HepG2 (cell line): ENCODE measurements around the gene TRPM6. TPM values are rescaled to one million over a fixed set of nuclear protein-coding genes. Genes with fewer than 3 reads are reported as not detected.

Experiments used
- ATAC-seq: fragments of 200-7000 bp; cut with Tn5 transposase; 3 replicates; pipeline ENCODE4 v1.9.1; 2020; ENCODE audit warnings: mild to moderate bottlenecking, moderate library complexity
- BruUV-seq: library from RNA; stranded (reverse); fragments of 400-500 nt; replicated peaks from 2 replicates; lab custom pipeline; 2021; lab: Mats Ljungman, UMichigan
- CTCF ChIA-PET: fragments of 300-600 bp; formaldehyde crosslinking; extraction: SDS; loops from one replicate; lab custom pipeline; 2021; ENCODE audit warnings: low total read pairs, inconsistent platforms, low intra/inter-chr PET ratio; lab: Yijun Ruan, JAX
- POLR2A ChIA-PET: fragments of 350-600 bp; sonication (Branson Sonifier 250); formaldehyde crosslinking; loops from one replicate; lab custom pipeline; 2020; ENCODE audit warnings: antibody characterized with exemption, inconsistent platforms; lab: Yijun Ruan, JAX
- DNase-seq: peaks from one replicate; pipeline ENCODE4 v3.0.0-alpha.2; 2015; ENCODE audit warnings: low spot score
- FAIRE-seq: peaks from 3 replicates; lab custom pipeline; 2011; peaks lifted over from hg19 to GRCh38; lab: Jason Lieb, UNC
- H2AFZ ChIP-seq: one replicate; pipeline ENCODE4 v1.6.1; 2011; ENCODE audit warnings: low read length, inconsistent platforms
- H3K27ac ChIP-seq: fragments of 300-600 bp; 3 replicates; pipeline ENCODE4 v1.8.0; 2011; ENCODE audit warnings: mixed run types, mild to moderate bottlenecking, mixed read lengths, low read length, inconsistent platforms; ENCODE audit not compliant: insufficient read depth; ENCODE audit errors: extremely low read length
- H3K27me3 ChIP-seq, 2 experiments: fragments of 200-600 bp in 1 of 2; 2 replicates in 1 of 2; 3 replicates in 1 of 2; pipeline versions ENCODE4 v1.6.0 to v1.8.0; 2011; ENCODE audit warnings: low read length in 2 of 2, mild to moderate bottlenecking in 2 of 2, moderate library complexity in 2 of 2, inconsistent platforms in 1 of 2; ENCODE audit not compliant: insufficient read depth in 2 of 2, control insufficient read depth in 1 of 2
- H3K36me3 ChIP-seq, 2 experiments: fragments of 200-600 bp in 1 of 2; replicated peaks in 1 of 2; 2 replicates in 1 of 2; 3 replicates in 1 of 2; pipeline versions ENCODE4 v1.5.1 to v1.8.0; 2011; ENCODE audit warnings: low read length in 2 of 2, inconsistent platforms in 1 of 2; ENCODE audit not compliant: insufficient read depth in 2 of 2, control insufficient read depth in 1 of 2
- H3K4me1 ChIP-seq: 2 replicates; pipeline ENCODE4 v1.5.1; 2012; ENCODE audit warnings: low read length, inconsistent platforms; ENCODE audit not compliant: insufficient read depth
- H3K4me2 ChIP-seq: 2 replicates; pipeline ENCODE4 v1.6.0; 2011; ENCODE audit warnings: low read depth, low read length, inconsistent platforms
- H3K4me3 ChIP-seq, 3 experiments: fragments of 200-600 bp in 1 of 3; sonication (generic), shearing (Covaris generic) in 1 of 3; replicated peaks in 1 of 3; 2 replicates each; pipeline ENCODE4 v1.5.1; 2011 to 2016; ENCODE audit warnings: low read length in 3 of 3, inconsistent platforms in 2 of 3, low read depth in 2 of 3, mild to moderate bottlenecking in 2 of 3, control low read depth in 1 of 3, mixed read lengths in 1 of 3; ENCODE audit not compliant: insufficient read depth in 1 of 3
- H3K79me2 ChIP-seq: one replicate; pipeline ENCODE4 v1.6.1; 2011; ENCODE audit warnings: low read length, inconsistent platforms; ENCODE audit not compliant: insufficient read depth
- H3K9ac ChIP-seq: 2 replicates; pipeline ENCODE4 v1.6.0; 2011; ENCODE audit warnings: mild to moderate bottlenecking, low read depth, low read length, inconsistent platforms; ENCODE audit not compliant: insufficient read depth
- H3K9me3 ChIP-seq: 2 replicates; pipeline ENCODE4 v1.5.1; 2012; ENCODE audit warnings: mild to moderate bottlenecking, low read length
- H4K20me1 ChIP-seq: 2 replicates; pipeline ENCODE4 v1.6.0; 2011; ENCODE audit warnings: inconsistent platforms, mild to moderate bottlenecking, low read length, moderate library complexity; ENCODE audit not compliant: insufficient read depth
- ATF7 ChIP-seq, 2 experiments: fragments of 450-650 bp in 1 of 2; sonication (generic) in 1 of 2; formaldehyde crosslinking in 1 of 2; IDR thresholded peaks; 2 replicates each; pipeline versions ENCODE4 v1.4.0 to v1.6.1; 2016 to 2020; ENCODE audit warnings: antibody characterized with exemption in 1 of 2, mild to moderate bottlenecking in 1 of 2, missing genetic modification reagents in 1 of 2
- CAMTA2 ChIP-seq: sonication (generic); formaldehyde crosslinking; IDR thresholded peaks from 2 replicates; pipeline ENCODE4 v1.4.0; 2020; ENCODE audit warnings: mild to moderate bottlenecking, missing genetic modification reagents, borderline replicate concordance
- HNRNPL ChIP-seq: fragments of 200-400 bp; formaldehyde crosslinking; IDR thresholded peaks from 2 replicates; pipeline ENCODE4 v1.6.1; 2017; ENCODE audit warnings: mild to moderate bottlenecking, low read depth, low read length
- NONO ChIP-seq, 2 experiments: fragments of 450-650 bp in 1 of 2; sonication (generic) in 1 of 2; formaldehyde crosslinking in 1 of 2; IDR thresholded peaks in 1 of 2; conservative IDR thresholded peaks in 1 of 2; 2 replicates each; pipeline versions ENCODE4 v1.6.1 to v1.8.0; 2017 to 2022; ENCODE audit warnings: mild to moderate bottlenecking in 1 of 2, missing genetic modification reagents in 1 of 2, moderate library complexity in 1 of 2
- SPEN ChIP-seq: sonication (generic); formaldehyde crosslinking; IDR thresholded peaks from 2 replicates; pipeline ENCODE4 v1.5.1; 2020; ENCODE audit warnings: low read depth, mild to moderate bottlenecking, missing genetic modification reagents
- ZFP36 ChIP-seq: fragments of 150-350 bp; IDR thresholded peaks from 2 replicates; pipeline ENCODE4 v1.6.1; 2018; ENCODE audit warnings: borderline replicate concordance, low read length, low read depth; ENCODE audit not compliant: partially characterized antibody
- ZFP36L1 ChIP-seq: sonication (generic); formaldehyde crosslinking; IDR thresholded peaks from 2 replicates; pipeline ENCODE4 v1.8.0; 2022; ENCODE audit warnings: mild to moderate bottlenecking, missing genetic modification reagents, moderate library complexity
- ZKSCAN5 ChIP-seq: sonication (generic); formaldehyde crosslinking; IDR thresholded peaks from 2 replicates; pipeline ENCODE4 v1.5.1; 2020; ENCODE audit warnings: mild to moderate bottlenecking, missing genetic modification reagents
- ZNF317 ChIP-seq: sonication (generic); formaldehyde crosslinking; IDR thresholded peaks from 2 replicates; pipeline ENCODE4 v1.5.0; 2020; ENCODE audit warnings: mild to moderate bottlenecking, missing genetic modification reagents
- ZNF629 ChIP-seq: sonication (generic); formaldehyde crosslinking; conservative IDR thresholded peaks from 2 replicates; pipeline ENCODE4 v1.5.0; 2020; ENCODE audit warnings: missing genetic modification reagents
- ZNF776 ChIP-seq: sonication (generic); formaldehyde crosslinking; IDR thresholded peaks from 2 replicates; pipeline ENCODE4 v1.4.0; 2020; ENCODE audit warnings: mild to moderate bottlenecking, missing genetic modification reagents
- ZNF83 ChIP-seq: sonication (generic); formaldehyde crosslinking; IDR thresholded peaks from 2 replicates; pipeline ENCODE4 v1.4.0; 2020; ENCODE audit warnings: missing genetic modification reagents, mild to moderate bottlenecking, borderline replicate concordance
- ZNF891 ChIP-seq: sonication (generic); formaldehyde crosslinking; IDR thresholded peaks from 2 replicates; pipeline ENCODE4 v1.5.0; 2020; ENCODE audit warnings: mild to moderate bottlenecking, missing genetic modification reagents
- ZSCAN22 ChIP-seq: sonication (generic); formaldehyde crosslinking; IDR thresholded peaks from 2 replicates; pipeline ENCODE4 v1.4.0; 2020; ENCODE audit warnings: mild to moderate bottlenecking, missing genetic modification reagents
- WGBS: methylation state at CpG from one replicate; pipeline ENCODE4 v1.1.6; 2017; ENCODE audit warnings: low lambda C conversion rate; 5-methylcytosine and 5-hydroxymethylcytosine counted together
- in situ Hi-C: cut with HindIII; loops from 2 replicates; pipeline ENCODE4 v1.10.0; 2017; ENCODE audit warnings: low pct_unique_long_range_greater_than_20kb; ENCODE audit not compliant: extremely low pct_ligation_motif_present
- intact Hi-C: fragments of 100-400 bp; cut with micrococcal nuclease; formaldehyde crosslinking; loops from one replicate; pipeline ENCODE4 v1.10.0; 2022; ENCODE audit not compliant: unreplicated experiment
- polyA plus RNA-seq, 8 experiments: library from polyadenylated mRNA; depleted of rRNA in 3 of 8; stranded (reverse) in 7 of 8; unstranded in 1 of 8; fragments of >200 nt; fragmentation: Illumina TruSeq in 4 of 8; extraction: Trizol in 4 of 8; gene quantifications; 2 replicates each; pipeline versions ENCODE4 v1.2.1 to v1.2.3, GENCODE V29; 2011 to 2016; ENCODE audit warnings: low read depth in 4 of 8, missing spikeins in 1 of 8, mixed read lengths in 1 of 8; ENCODE audit not compliant: insufficient read depth in 1 of 8
- total RNA-seq, 5 experiments: library from RNA; depleted of rRNA; stranded (reverse); fragments of >200 nt; fragmentation: Illumina TruSeq; extraction: Trizol; gene quantifications; 2 replicates each; pipeline ENCODE4 v1.2.3, GENCODE V29; 2016; ENCODE audit warnings: low read depth in 1 of 5
- TF ChIP-seq, protein P1 (sequence below): sonication (generic); formaldehyde crosslinking; IDR thresholded peaks from 2 replicates; pipeline ENCODE4 v1.8.1; 2023; ENCODE audit warnings: mild to moderate bottlenecking, missing genetic modification reagents
- TF ChIP-seq, protein P2 (sequence below): sonication (generic); formaldehyde crosslinking; IDR thresholded peaks from 2 replicates; pipeline ENCODE4 v1.5.1; 2020; ENCODE audit warnings: mild to moderate bottlenecking, missing genetic modification reagents, borderline replicate concordance

TRPM6 gene
- total and polyA plus RNA-seq, 2 of the 13 experiments (the other 11 are each of a cell fraction or from before 2014, with no cell fraction given), result 0.01 to 0.09 TPM

DNA sequence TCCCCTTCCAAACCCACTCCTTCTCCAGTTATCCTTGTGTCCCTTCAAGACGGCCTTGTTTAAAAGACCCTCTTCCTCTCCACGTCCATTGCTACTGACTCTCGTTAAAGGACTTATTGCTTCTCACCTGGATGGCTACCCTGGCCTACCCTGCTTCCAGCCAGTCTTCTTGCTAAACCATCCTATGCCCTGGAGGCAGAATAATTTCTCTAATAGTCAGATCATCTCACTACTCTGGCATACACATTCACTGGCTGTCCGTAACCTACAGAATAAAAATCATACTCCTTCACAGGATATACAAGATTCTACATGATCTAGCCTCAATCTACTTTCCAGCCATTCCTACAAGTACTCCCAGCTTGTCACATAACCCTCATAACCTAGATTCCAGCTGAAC lies 92.6 kb downstream of the TRPM6 start:
- no peak overlapping the region for H2AFZ ChIP-seq

More for the DNA sequence above, 92.6 kb downstream of the TRPM6 start:
- Histone ChIP-seq H3K79me2 (no peaks in the 10 kb centered on the region), H3K27me3 (no peaks in the 10 kb centered on the region), H3K4me2 (no peak overlapping the region), H4K20me1 (no peaks in the 10 kb centered on the region), H3K4me3 (no peak overlapping the region), H3K9me3 (no peaks in the 10 kb centered on the region), H3K9ac (no peak overlapping the region), H3K27ac (no peak overlapping the region), H3K4me1 (no peaks in the 10 kb centered on the region), H3K36me3 (no peaks in the 10 kb centered on the region)
- DNase-seq (no peak), ATAC-seq (no peak), FAIRE-seq (no peak)
- CTCF ChIA-PET, result no interaction called here
- intact Hi-C loops, result no loop called here
- POLR2A ChIA-PET, result no interaction called here
- no TSS peak for BruUV-seq
- in situ Hi-C loops, result no loop called here
- WGBS, result 26% methylated on average over 4 of the region's 4 CpGs
- TF ChIP-seq NONO (IDR thresholded peaks at IDR 0.05) (no peak), NONO (CRISPR knock-in tag; conservative IDR thresholded peaks at IDR 0.05) (no peak), HNRNPL (no peak), ZNF83 (CRISPR knock-in tag) (no peak), ZNF891 (no peak), ZFP36 (no peak), ZNF317 (CRISPR knock-in tag) (no peak), CAMTA2 (CRISPR knock-in tag) (no peak), ZNF629 (CRISPR knock-in tag) (no peak), ATF7 (IDR thresholded peaks at IDR 0.05) (no peak), ATF7 (CRISPR knock-in tag; IDR thresholded peaks at IDR 0.05) (no peak), ZNF776 (CRISPR knock-in tag) (no peak), ZKSCAN5 (CRISPR knock-in tag) (no peak), ZFP36L1 (no peak), ZSCAN22 (CRISPR knock-in tag) (no peak), SPEN (CRISPR knock-in tag) (no peak)
- TF ChIP-seq, protein P1, sequence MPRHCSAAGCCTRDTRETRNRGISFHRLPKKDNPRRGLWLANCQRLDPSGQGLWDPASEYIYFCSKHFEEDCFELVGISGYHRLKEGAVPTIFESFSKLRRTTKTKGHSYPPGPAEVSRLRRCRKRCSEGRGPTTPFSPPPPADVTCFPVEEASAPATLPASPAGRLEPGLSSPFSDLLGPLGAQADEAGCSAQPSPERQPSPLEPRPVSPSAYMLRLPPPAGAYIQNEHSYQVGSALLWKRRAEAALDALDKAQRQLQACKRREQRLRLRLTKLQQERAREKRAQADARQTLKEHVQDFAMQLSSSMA, result no peak
- TF ChIP-seq, protein P2, sequence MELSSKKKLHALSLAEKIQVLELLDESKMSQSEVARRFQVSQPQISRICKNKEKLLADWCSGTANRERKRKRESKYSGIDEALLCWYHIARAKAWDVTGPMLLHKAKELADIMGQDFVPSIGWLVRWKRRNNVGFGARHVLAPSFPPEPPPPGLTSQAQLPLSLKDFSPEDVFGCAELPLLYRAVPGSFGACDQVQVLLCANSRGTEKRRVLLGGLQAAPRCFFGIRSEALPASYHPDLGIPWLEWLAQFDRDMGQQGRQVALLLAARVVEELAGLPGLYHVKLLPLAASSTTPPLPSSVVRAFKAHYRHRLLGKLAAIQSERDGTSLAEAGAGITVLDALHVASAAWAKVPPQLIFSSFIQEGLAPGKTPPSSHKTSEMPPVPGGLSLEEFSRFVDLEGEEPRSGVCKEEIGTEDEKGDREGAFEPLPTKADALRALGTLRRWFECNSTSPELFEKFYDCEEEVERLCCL, result no peak
